Neural cell (in vitro differentiated cells): Measurements from ENCODE around the gene OXER1. TPM values are rescaled to one million over a fixed set of nuclear protein-coding genes. Genes with fewer than 3 reads are reported as not detected.

Source experiments
- H2AFZ ChIP-seq: fragments of 200-600, 300-800 bp; sonication (generic), shearing (Covaris generic); 2 replicates; pipeline ENCODE4 v1.6.0; 2014; ENCODE audit warnings: low read depth, mild to moderate bottlenecking, antibody characterized with exemption, low read length, moderate library complexity
- H3F3A ChIP-seq: fragments of 200-600 bp; shearing (Covaris generic); 2 replicates; pipeline ENCODE4 v1.6.1; 2016; ENCODE audit warnings: mild to moderate bottlenecking, moderate library complexity, mixed read lengths, antibody characterized with exemption, low read length; ENCODE audit not compliant: insufficient read depth, poor library complexity, severe bottlenecking
- H3K27ac ChIP-seq: fragments of 200-600, 300-800 bp; sonication (generic), shearing (Covaris generic); 2 replicates; pipeline ENCODE4 v1.5.1; 2014; ENCODE audit warnings: mild to moderate bottlenecking, low read length, moderate library complexity
- H3K27me3 ChIP-seq: fragments of 300-800, 200-600 bp; sonication (generic), shearing (Covaris generic); 2 replicates; pipeline ENCODE4 v1.6.0; 2014; ENCODE audit warnings: mild to moderate bottlenecking, low read depth, low read length, moderate library complexity; ENCODE audit not compliant: insufficient read depth
- H3K36me3 ChIP-seq: fragments of 300-800, 200-600 bp; sonication (generic), shearing (Covaris generic); 2 replicates; pipeline ENCODE4 v1.5.1; 2014; ENCODE audit warnings: mild to moderate bottlenecking, antibody characterized with exemption, low read length, moderate library complexity; ENCODE audit not compliant: insufficient read depth
- H3K4me2 ChIP-seq: fragments of 300-800, 200-600 bp; sonication (generic), shearing (Covaris generic); 2 replicates; pipeline ENCODE4 v1.6.0; 2014; ENCODE audit warnings: mild to moderate bottlenecking, low read length
- H3K4me3 ChIP-seq: fragments of 300-800, 200-600 bp; sonication (generic), shearing (Covaris generic); 2 replicates; pipeline ENCODE4 v1.5.1; 2014; ENCODE audit warnings: mild to moderate bottlenecking, low read length, moderate library complexity
- H3K79me2 ChIP-seq: fragments of 200-600 bp; shearing (Covaris generic); replicated peaks from 2 replicates; pipeline ENCODE4 v1.6.0; 2014; ENCODE audit warnings: mild to moderate bottlenecking, low read length, moderate library complexity; ENCODE audit not compliant: insufficient read depth
- H3K9ac ChIP-seq: fragments of 300-800, 200-600 bp; sonication (generic), shearing (Covaris generic); 2 replicates; pipeline ENCODE4 v1.6.1; 2016; ENCODE audit warnings: mild to moderate bottlenecking, low read length, mixed read lengths
- H3K9me2 ChIP-seq: fragments of 200-600 bp; shearing (Covaris generic); 2 replicates; pipeline ENCODE4 v1.6.1; 2016; ENCODE audit warnings: mild to moderate bottlenecking, low read length, mixed read lengths; ENCODE audit not compliant: insufficient read depth
- H3K9me3 ChIP-seq: fragments of 200-600, 300-800 bp; sonication (generic), shearing (Covaris generic); 2 replicates; pipeline ENCODE4 v1.6.1; 2016; ENCODE audit warnings: mild to moderate bottlenecking, mixed run types, low read length, moderate library complexity, mixed read lengths
- H4K20me1 ChIP-seq: fragments of 200-600 bp; shearing (Covaris generic); 2 replicates; pipeline ENCODE4 v1.6.1; 2016; ENCODE audit warnings: mild to moderate bottlenecking, mixed run types; ENCODE audit not compliant: insufficient read depth
- EP300 ChIP-seq: fragments of 450-650 bp; conservative IDR thresholded peaks from 2 replicates; pipeline ENCODE4 v1.6.1; 2014; ENCODE audit warnings: antibody characterized with exemption, mild to moderate bottlenecking, moderate library complexity; ENCODE audit not compliant: poor library complexity, severe bottlenecking
- EZH2 ChIP-seq: fragments of 200-600, 300-800 bp; shearing (Covaris generic), sonication (generic); IDR thresholded peaks from 2 replicates; pipeline ENCODE4 v1.6.1; 2014; ENCODE audit warnings: antibody characterized with exemption, low read length, borderline replicate concordance, mild to moderate bottlenecking; ENCODE audit not compliant: insufficient read depth, poor library complexity, severe bottlenecking
- MXI1 ChIP-seq: fragments of 450-650 bp; conservative IDR thresholded peaks from 2 replicates; pipeline ENCODE4 v1.6.1; 2014; ENCODE audit warnings: antibody characterized with exemption, mild to moderate bottlenecking; ENCODE audit not compliant: poor library complexity, severe bottlenecking
- POLR2AphosphoS5 ChIP-seq: IDR thresholded peaks from 2 replicates; pipeline ENCODE4 v1.6.1; 2012
- RAD21 ChIP-seq: fragments of 450-650 bp; conservative IDR thresholded peaks from 2 replicates; pipeline ENCODE4 v1.6.1; 2014; ENCODE audit warnings: antibody characterized with exemption, mild to moderate bottlenecking, moderate library complexity
- SMC3 ChIP-seq: fragments of 450-650 bp; conservative IDR thresholded peaks from 2 replicates; pipeline ENCODE4 v1.6.1; 2014; ENCODE audit warnings: antibody characterized with exemption, mild to moderate bottlenecking, moderate library complexity; ENCODE audit not compliant: poor library complexity
- TAF1 ChIP-seq: IDR thresholded peaks from 2 replicates; pipeline ENCODE4 v1.6.1; 2012; ENCODE audit warnings: low read depth
- polyA plus RNA-seq: library from polyadenylated mRNA; depleted of rRNA; stranded (reverse); fragments of >200 nt; gene quantifications from 2 replicates; pipeline ENCODE4 v1.2.3, GENCODE V29; 2014
- TF ChIP-seq, protein P1 (sequence below): fragments of 450-650 bp; IDR thresholded peaks from 2 replicates; pipeline ENCODE4 v1.5.1; 2014; ENCODE audit warnings: antibody characterized with exemption, mild to moderate bottlenecking, moderate library complexity; ENCODE audit not compliant: poor library complexity, severe bottlenecking
- TF ChIP-seq, protein P2 (sequence below): IDR thresholded peaks from 2 replicates; pipeline ENCODE4 v1.6.1; 2012; ENCODE audit warnings: borderline replicate concordance

OXER1 gene
- polyA plus RNA-seq, 1 donor from 2014 or later: not detected

- Histone ChIP-seq H3K36me3 (no peaks in the 10 kb centered on the region), H3K9me3 (no peaks in the 10 kb centered on the region), H2AFZ (no peak overlapping the region), H3F3A (no peaks in the 10 kb centered on the region), H3K27ac (no peak overlapping the region), H3K9ac (no peak overlapping the region), H3K9me2 (no peaks in the 10 kb centered on the region), H3K4me3 (no peak overlapping the region), H3K27me3 (peaks cover 20% of the 10 kb centered on the region), H3K79me2 (no peaks in the 10 kb centered on the region), H4K20me1 (no peaks in the 10 kb centered on the region), H3K4me2 (no peak overlapping the region)
- no peak for TF ChIP-seq RAD21
- TF ChIP-seq EP300: no peak
- TF ChIP-seq, protein P1, sequence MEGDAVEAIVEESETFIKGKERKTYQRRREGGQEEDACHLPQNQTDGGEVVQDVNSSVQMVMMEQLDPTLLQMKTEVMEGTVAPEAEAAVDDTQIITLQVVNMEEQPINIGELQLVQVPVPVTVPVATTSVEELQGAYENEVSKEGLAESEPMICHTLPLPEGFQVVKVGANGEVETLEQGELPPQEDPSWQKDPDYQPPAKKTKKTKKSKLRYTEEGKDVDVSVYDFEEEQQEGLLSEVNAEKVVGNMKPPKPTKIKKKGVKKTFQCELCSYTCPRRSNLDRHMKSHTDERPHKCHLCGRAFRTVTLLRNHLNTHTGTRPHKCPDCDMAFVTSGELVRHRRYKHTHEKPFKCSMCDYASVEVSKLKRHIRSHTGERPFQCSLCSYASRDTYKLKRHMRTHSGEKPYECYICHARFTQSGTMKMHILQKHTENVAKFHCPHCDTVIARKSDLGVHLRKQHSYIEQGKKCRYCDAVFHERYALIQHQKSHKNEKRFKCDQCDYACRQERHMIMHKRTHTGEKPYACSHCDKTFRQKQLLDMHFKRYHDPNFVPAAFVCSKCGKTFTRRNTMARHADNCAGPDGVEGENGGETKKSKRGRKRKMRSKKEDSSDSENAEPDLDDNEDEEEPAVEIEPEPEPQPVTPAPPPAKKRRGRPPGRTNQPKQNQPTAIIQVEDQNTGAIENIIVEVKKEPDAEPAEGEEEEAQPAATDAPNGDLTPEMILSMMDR: no peak
- no peak for TF ChIP-seq SMC3
- no peak for TF ChIP-seq EZH2
- no peak for TF ChIP-seq TAF1
- TF ChIP-seq, protein P2, sequence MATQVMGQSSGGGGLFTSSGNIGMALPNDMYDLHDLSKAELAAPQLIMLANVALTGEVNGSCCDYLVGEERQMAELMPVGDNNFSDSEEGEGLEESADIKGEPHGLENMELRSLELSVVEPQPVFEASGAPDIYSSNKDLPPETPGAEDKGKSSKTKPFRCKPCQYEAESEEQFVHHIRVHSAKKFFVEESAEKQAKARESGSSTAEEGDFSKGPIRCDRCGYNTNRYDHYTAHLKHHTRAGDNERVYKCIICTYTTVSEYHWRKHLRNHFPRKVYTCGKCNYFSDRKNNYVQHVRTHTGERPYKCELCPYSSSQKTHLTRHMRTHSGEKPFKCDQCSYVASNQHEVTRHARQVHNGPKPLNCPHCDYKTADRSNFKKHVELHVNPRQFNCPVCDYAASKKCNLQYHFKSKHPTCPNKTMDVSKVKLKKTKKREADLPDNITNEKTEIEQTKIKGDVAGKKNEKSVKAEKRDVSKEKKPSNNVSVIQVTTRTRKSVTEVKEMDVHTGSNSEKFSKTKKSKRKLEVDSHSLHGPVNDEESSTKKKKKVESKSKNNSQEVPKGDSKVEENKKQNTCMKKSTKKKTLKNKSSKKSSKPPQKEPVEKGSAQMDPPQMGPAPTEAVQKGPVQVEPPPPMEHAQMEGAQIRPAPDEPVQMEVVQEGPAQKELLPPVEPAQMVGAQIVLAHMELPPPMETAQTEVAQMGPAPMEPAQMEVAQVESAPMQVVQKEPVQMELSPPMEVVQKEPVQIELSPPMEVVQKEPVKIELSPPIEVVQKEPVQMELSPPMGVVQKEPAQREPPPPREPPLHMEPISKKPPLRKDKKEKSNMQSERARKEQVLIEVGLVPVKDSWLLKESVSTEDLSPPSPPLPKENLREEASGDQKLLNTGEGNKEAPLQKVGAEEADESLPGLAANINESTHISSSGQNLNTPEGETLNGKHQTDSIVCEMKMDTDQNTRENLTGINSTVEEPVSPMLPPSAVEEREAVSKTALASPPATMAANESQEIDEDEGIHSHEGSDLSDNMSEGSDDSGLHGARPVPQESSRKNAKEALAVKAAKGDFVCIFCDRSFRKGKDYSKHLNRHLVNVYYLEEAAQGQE: no peak
- no peak for TF ChIP-seq POLR2AphosphoS5
- TF ChIP-seq MXI1: no peak
Measured at GRCh38 chr2:42787788-42788477, 24.0 kb upstream of the OXER1 start.

GRCh38 chr2:42787424-42787787 lies 23.5 kb upstream of the OXER1 start:
- no peak overlapping the region for H2AFZ ChIP-seq
- no peaks in the 10 kb centered on the region for H4K20me1 ChIP-seq
- no peaks in the 10 kb centered on the region for H3K36me3 ChIP-seq
- H3K4me2 ChIP-seq: no peak overlapping the region
- TF ChIP-seq, protein P1: no peak
- TF ChIP-seq, protein P2: no peak
- TF ChIP-seq TAF1: no peak
- no peak for TF ChIP-seq SMC3
- no peak for TF ChIP-seq EZH2
- no peaks in the 10 kb centered on the region for H3K9me2 ChIP-seq
- no peaks in the 10 kb centered on the region for H3F3A ChIP-seq
- no peak overlapping the region for H3K9ac ChIP-seq
- H3K27me3 ChIP-seq: peaks cover 15% of the 10 kb centered on the region
- H3K79me2 ChIP-seq: no peaks in the 10 kb centered on the region
- no peak overlapping the region for H3K27ac ChIP-seq
- H3K9me3 ChIP-seq: no peaks in the 10 kb centered on the region
- H3K4me3 ChIP-seq: no peak overlapping the region
